SK-N-DZ (cell line): ENCODE results near the gene SPTBN2.
A peak's percentile ranks its signal among the peaks of the same experiment; 100 is the strongest.

Experiments used
- DNase-seq: peaks from one replicate; pipeline ENCODE4 v3.0.0-alpha.2; 2015; ENCODE audit warnings: low spot score

Gene SPTBN2

DNA sequence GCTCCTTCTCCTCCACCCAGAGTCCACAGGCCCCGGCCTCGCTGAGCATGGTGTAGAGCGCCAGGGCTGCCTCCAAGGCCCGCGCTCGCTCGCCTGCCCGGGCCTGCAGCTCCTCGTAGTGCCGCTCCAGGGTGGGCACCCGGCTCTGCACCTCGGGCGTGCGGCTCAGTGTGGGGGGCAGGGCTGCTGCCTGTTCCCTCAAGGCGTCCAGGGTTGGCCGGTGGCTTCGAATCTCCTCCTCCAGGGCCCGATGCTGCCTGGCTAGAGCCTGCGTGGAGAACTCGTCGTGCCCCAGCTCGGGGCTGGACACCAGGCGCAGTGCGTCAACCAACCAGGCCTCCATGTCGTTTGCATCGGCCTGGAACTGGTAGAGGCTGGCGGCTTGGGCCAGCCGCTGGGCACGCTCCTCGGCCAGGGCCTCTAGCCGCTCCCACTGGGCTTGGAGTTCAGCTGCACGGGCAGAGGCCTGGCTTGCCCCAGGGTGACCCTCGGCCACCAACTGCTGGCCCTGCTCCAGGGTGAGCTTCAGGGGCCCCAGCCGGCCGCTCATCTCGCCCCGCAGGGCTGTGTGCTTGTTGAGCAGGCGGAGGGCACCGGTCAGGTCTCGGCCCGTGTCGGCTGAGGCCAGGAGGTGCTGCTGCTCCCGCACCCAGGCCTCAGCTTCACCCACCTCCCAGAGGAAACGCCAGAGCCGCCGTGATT, 24.2 kb downstream of the SPTBN2 start:
- no peak for DNase-seq

DNA sequence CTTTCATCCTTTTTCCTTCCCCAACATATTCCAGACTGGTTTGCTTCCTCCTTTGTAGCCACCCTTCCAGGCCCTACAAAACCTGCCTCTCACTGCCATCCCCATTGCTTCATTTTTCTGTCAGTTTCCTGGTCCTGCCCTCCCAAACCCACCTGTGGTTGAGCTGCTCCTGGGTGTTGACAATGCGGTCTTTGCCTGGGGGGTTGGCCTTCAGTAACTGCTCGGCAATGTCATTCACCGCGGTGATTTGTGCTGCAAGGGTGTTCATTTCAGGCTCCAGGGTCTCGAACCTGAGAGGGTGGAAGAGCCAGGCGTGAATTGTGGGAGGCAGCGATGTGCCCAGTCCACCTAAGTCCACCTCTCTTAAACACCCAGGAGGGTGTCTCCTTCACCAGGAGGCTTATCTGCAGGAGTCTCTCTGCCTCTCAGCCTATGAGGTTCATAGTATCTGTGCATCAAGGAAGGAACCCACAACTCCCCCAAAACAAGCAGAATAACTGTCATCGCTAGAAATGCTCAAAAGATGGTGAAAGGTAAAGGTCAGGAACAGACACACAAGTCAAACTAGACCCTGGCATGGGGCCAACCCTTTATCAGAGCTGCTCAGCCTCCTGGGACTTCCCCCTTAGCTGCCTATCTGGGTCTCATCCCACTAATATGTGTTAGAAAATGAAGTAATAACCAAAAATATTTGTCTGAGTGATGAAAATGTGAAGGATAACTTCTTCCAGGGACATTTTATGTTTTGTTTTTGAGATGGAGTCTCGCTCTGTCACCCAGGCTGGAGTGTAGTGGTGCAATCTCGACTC, 27.4 kb downstream of the SPTBN2 start:
- DNase-seq: no peak

DNA sequence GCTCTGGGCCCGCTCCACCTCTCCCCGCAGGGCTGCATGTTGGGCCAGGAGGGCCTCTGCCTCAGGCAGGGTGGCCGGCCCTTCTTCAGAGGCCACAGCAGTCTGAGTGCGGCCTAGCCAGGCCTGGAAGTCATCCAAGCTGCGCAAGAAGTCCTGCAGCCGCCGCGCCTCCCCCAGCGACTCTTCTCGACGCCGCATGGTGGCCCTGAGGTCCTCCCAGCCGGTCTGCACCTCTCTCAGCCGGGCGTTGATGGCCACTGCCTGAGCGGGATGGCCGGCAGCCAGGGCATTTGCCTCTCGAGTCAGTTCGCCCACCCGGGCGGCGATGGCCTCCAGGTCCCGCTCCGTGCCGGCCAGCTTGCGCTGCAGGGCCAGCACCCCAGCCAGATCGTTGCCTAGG, 28.3 kb downstream of the SPTBN2 start:
- no peak for DNase-seq

DNA sequence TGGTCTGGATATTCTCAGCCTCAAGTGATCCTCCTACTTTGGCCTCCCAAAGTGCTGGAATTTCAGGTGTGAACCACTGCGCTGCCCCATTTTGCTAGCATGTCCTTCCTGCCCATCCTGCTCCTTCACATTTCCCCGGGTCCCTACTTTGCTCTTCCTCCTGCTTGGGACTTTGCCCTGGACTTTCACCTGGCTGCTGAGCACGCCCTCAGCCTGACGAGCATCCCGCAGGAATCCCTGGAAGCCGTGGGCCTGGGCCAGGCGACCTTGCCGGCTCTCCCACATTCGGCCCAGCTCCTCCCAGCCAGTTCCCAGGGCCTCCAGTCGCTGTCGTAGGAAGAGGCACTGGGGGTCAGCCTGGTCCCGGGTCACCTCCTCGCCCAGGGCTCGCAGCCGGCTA, 28.7 kb downstream of the SPTBN2 start:
- no peak for DNase-seq

DNA sequence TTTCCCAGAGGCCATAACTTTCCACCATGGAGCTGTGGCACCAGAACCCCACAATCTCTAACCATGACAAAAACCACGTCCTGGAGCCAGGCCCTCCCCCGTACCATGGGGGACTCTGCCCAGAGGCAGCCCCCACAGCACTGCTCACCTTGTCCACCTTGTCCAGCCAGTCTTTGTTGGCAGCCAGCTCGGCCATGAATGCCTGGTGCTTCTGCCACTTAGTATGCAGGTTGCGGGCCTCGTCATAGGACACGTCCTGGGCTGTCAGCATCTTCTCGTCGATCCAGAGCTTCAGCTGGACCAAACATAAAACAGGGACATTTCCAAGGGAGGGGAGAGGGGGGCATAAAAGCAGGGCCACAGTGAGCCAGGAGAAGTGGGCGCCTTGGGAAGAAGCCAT, 30.5 kb downstream of the SPTBN2 start:
- DNase-seq: no peak

DNA sequence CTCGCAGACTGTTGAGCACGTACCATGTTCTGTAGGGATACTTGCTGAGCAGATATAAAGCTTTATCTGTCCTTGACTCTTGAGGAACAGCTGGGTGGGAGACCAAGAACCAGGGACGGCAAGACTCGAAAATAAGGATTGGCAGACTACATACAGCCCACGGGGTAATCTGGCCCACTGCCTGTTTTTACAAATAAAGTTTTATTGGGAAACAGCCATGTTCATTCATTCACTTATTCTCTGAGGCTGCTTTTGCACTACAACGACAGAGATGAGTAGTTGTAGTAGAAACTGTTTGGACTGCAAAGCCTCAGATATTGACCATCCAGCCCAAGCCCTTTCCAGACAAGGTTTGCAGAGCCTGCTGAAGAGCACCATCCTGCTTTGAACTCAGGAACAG, 31.0 kb downstream of the SPTBN2 start:
- DNase-seq: no peak

DNA sequence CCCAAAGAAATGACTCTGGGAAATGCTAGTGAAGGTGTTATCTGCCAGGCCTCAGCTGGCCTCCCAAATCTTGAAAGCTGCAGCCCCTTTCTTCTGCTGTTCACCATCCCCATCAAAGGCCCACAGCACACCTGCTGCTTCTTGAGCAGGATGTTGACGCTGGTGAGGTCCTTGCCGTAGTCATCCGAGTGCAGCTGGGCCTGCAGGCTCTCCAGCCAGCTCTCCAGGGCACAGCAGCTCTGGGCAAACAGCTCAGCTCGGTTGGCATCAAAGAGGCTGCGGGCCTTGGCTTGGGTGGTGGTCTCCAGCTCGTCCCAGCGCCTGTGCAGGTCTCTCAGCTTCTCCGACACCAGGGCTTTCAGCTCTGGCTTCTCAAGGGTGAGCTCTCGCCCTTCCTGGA, 32.9 kb downstream of the SPTBN2 start:
- no peak for DNase-seq

DNA sequence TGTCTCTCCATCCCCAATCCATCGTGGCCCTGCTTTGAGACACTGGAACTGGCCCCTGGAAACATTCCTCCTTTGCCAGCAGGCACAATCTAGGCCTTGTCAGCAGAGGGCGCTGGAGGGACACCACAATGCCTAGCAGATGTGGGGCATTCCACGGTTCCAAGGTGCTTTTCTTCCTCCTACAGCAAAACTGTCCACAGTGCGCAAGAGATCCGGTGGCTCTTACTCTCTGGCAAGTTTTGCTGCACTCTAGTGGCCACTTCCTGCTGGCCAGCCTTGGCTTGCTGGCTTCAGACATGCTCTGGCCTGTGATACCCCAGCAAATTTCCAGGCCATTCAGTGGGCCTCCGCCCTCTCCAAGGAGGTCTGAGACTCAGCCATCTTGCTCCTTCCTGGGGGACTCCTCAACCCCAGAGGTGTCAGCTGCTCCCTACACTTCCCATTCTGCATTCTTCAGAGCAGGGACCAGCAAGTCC, 34.2 kb downstream of the SPTBN2 start:
- peak; percentile 93 for DNase-seq

DNA sequence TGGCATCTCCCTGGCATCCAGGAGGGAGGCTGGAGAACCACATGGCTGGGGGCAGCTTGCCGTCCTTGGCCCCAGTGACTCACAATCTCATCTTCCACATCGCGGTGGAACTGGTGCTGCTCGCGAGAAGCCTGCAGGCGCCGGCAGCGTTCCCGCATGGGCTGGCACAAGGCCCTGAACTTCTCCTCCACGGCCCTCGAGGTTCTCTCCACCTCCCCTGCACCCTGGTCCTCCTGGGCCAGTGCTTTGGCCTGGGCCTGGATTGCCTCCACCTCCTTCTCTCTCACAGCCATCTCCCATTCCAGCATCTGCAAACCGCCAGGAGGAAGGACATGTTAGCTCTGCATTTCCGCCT, 35.0 kb downstream of the SPTBN2 start:
- DNase-seq: no peak

DNA sequence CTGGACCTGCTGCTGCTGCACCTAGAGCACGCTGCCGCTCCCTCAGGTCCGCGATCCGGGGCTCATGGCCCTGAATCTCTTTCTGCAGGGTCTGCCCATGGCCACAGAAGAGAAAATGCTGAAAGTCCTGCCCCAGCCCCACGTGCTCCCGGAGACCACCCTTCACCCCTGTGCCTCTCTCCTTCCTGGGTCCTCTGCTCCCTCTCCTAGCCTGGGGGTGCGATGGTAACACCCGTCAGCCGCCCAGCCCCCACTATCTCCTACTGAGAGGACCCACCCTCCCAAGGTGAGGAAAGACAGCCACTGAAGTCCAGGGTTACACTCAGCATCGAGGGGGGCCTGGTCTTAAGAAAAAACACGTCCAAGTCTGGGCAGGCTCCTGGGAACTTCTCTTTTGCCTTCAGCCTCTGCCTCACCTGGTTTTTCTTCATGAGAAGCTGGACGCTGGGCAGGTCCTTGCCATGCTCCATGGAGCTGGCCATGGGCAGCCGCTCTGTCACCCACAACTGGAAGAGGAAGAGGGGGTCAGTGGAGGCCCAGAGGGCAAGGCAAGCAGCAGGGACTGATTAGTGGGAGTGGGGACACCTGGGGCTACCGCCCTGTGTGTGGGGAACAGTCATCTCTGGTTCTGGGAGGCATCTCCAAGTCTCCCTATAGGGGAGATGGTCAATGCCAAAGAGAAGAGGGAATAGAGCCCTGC, 35.5 kb downstream of the SPTBN2 start:
- DNase-seq: no peak

DNA sequence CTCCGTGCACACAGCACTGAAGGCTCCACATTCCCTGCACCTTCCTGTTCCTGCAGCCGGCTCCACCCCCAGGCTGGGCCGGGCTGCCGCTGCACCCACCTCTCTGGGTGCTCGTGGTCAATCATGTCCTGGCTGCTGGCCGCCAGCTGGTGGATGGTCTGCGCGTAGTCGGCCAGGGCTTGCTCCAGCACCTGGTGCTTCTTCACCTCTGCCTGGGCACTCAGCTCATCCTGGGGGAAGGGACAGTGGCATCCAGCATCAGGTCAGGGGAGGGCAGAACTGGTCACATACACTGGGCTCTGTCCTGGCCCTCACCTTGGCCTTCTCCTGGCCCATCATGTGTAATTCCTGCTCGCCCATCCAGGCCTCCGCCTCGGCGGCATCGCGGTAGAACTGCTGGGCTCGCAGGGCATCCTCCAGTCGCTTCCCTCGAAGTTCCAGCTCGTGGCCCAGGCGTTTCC, 36.1 kb downstream of the SPTBN2 start:
- no peak for DNase-seq

DNA sequence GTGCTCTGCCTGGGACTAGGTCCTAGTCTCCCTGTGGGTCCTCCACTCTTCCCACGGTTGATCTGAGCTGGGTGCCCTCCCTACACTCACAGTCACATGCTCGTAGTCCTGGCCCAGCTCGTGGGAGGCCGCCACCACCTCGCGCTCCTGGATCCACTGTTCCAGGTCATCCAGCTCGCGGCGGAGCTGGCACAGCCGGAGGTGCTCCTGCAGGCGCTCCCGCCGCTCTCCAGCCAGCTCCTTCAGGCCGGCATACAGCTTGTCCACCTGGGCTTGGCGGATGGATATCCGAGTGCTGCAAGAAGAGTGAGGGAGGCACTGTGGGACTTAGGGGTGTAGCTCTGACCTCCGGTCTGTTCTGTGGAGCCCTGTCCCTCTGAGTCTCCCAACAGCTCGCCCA, 36.6 kb downstream of the SPTBN2 start:
- DNase-seq: no peak

DNA sequence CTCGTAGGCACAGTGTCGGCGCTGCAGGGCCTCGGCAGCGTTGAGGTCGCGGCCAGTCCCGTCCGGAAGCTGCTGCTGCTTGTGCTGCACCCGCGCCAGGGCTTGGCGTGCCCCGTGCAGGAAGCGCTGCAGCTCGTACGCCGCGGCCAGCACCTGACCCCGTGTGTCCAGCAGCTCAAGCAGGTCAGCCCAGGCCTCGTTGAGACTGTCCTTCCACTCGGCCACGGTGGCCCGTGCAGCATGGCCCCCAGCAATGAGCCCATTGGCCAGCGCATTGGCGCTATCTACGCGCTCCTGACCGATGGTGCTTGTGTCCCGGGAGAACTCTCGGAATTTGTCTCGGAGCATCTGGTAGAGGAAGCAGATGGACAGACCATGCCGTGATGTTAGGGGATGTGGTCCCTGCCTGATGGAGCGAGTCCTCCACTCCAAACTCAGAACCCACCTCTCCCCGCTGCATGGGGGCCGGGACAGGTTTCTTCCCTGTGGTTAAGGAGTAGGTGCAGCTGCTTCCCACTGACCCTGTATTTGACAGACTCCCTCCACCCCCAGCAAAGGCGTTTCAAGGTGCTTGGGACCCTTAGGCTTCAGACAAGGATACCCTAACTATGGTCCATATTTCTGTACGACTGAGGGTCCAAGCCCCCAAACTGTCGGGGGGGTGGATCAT, 37.6 kb downstream of the SPTBN2 start:
- DNase-seq: no peak

DNA sequence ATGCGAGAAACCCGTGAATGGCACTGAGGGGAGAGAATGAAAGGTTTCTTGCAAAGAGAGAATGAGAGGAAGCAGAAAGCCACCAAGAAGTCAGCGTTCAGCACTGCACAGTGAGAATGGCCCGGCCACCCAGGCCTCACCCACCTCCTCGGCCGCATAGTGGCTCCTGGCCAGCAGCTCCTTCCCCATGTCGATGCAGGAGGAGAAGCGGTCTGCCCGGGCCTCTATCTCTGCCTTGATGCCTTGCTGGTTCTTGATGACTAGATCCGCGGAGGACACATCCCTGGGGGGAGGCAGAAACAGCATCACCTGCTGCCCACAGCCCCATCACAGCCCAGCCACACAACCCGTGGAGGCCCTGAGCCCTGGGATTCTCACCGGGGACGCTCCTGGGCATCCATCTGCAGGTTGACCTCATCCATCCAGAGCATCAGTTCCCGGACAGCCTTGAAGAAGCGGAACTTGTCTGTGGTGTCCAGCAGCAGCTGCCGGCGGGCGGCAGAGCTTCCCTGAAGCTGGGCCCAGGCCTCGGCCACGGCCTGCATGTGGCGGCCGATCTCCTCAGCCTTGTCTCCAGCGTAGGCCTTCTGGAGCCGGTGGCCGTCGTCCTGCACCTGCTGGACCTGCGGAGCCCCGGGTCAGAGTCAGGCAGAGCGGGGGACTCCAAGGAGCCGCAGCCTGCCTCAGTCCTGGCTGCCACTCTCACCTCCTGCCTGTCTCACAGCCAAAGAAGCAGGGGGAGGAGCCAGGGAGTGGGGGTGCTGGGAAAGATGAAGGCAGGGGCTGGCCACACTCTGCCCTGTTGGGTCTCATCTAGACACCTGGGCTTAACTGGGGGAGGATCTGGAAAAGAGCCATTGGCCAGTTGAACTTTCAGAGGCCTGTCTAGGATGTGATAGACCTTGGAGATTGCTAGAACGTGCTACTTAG, 39.1 kb downstream of the SPTBN2 start:
- DNase-seq: no peak

DNA sequence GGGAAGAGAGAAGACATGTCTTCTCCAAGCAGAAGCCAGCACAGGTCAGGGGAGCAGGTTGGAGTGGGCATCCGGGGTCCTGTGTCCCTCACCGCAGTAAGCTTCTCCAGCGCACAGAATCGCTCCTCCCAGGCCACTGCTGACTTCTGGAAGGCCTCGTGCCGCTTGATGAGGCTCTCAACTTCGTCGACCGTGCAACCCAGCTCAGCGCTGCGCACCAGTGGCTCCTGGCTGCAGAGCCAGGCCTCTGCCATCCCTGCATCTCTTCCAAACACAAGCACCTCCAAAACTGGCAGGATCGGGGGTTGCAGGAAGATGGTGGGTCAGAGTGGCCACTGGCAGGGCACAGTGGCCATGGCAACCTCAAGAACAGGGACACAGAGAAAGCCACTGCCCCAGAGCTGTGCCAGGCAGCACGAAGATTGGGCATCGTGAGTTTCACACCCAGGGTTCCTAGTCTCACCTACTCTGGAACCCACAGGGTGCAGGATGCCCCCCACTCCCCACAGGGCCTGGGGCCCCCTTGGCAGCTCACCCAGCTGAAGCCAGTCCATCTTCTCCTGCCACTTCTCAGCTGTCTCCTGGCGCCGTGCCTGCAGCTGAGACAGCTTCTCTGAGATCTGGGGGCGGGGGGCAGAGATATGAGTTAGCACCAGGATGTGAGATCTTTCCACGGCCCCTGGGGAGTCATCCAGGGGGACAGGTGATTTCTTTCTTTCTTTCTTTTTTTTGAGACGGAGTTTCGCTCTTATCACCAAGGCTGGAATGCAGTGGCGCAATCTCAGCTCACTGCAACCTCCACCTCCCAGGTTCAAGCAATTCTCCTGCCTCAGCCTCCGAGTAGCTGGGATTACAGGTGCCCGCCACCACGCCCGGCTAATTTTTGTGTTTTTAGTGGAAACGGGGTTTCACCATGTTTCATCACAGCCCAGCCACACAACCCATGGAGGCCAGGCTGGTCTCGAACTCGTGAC, 40.2 kb downstream of the SPTBN2 start:
- DNase-seq: no peak

DNA sequence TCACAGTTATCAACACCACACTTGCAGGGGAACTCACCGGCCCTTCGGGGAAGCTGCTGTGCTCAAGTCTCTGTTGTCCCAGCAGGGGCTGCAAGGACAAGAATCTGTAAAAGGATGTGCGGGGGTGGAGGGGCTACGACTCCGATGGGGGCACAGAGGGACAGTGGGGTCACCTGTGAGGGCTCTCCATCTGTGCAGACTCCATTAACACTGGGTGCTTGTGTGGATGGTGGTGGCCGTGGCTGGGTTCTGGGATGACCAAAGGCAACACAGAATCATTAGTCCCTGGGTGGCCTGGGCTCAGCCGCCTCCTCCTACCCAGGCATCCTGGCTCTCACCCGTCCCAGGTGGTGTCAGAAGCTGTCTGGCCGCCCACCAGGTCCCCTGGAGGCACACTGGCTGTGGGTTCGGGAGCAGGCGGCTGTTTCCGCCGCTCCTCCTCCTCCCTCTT, 41.2 kb downstream of the SPTBN2 start:
- no peak for DNase-seq

DNA sequence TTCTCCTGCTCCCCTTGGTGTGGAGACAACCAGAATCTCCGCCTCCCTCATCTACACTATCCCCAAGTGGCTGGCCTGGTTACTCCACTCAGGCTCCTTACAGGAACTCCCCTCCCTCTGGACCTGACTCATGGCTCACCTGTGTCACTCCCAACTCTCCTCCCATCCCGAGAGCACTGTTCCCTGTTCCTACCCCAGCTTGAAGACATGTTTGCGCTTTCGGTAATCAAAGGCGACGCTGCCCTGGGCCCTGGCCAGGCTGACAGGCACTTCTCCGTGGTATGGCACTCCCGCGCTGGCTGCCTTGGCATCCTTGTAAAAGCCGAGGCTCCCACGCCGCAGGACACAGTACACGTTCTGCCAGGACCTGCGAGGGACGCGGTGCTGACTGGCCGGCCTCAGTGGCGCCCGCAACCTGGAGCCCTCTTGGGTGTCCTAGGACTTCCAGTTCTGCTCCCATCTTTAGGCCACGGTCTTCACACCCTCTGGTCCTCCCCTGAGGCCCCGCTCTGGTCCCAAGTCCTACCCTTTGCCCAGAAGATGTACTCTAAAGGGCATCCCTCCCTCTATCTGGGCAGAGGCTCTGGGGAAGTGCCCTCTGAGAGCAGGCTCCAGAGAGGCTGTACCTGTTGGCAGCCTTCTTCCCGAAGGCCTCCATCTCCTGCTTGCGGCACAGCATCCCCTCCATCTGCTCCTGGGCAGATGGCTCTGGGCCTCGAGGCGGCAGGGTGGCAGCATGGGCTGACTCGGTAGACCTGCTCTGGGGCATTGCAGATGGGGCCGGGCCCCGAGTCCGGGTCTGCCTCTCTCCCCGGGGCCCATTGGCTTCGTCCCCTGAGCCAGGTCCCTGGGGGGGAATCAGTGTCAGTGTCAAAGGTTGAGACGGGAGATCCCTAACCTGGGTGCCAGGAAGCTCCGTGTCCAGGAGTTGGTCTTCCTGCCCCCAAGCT, 41.9 kb downstream of the SPTBN2 start:
- no peak for DNase-seq

DNA sequence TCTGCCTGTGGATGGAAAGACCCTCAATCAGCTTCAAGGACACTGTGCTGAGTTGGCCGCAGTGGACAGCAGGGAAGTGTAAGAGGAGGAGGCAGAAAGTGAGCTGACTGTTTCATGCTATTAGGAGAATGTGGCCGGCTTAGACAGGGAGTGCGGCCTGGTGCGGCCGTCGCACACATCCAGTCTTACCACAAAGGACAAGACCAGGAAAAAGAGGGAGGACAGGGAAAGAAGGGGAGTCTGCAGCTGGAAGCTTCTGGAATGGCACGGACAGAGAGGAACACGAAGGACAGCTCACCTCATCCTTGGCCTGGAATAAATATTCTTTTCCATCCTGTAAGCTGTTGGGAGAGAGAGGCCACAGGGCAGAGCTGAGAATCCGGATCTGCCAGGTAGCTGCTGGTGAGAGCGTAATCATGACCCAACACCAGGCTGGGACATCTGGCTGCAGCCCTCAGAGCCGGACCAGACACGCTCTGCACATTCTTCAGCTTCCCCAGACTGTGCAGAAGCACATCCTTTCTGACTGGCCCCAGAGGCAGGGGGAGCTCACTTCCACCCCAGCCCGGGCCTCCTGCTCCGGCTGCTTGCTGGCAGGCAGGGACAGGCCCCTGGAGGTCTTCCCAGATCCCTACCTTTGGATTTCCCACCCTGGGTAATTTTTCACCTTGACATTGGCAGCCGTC, 42.8 kb downstream of the SPTBN2 start:
- DNase-seq: no peak
